Vagina (tissue), 2 donors: ENCODE measurements around the gene PRSS58.

Experiments used
- POLR2A ChIP-seq, 2 donors: fragments of 450-650 bp; IDR thresholded peaks; one replicate each; pipeline ENCODE4 v1.6.1; 2017; ENCODE audit warnings: antibody characterized with exemption in 2 of 2, mild to moderate bottlenecking in 2 of 2, moderate library complexity in 2 of 2
- TF ChIP-seq, protein P1 (sequence below), 3 experiments: fragments of 450-650 bp in 2 of 3; fragments of 200-600 bp in 1 of 3; sonication (generic) in 1 of 3; IDR thresholded peaks; one replicate each; pipeline ENCODE4 v1.5.1; 2017 to 2019; ENCODE audit warnings: antibody characterized with exemption in 3 of 3, mild to moderate bottlenecking in 2 of 3, moderate library complexity in 2 of 3

DNA sequence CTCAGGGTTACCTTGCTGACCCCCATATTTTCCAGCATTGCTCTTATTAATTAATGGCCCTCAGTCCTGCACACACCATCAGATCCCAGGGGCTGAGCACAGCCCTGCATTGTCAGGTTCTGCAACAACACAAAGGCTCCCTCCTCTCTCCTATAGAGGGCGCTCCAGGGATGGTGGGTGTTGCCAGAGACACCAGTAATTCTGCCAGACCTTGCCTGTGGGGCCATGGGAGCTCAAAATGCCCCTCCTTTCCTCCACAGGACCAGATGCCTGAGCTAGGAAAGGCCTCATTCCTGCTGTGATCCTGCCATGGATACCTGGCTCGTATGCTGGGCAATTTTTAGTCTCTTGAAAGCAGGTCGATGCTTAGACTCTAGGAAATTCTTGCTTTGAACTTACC lies 42.8 kb upstream of the PRSS58 start:
- TF ChIP-seq, protein P1, sequence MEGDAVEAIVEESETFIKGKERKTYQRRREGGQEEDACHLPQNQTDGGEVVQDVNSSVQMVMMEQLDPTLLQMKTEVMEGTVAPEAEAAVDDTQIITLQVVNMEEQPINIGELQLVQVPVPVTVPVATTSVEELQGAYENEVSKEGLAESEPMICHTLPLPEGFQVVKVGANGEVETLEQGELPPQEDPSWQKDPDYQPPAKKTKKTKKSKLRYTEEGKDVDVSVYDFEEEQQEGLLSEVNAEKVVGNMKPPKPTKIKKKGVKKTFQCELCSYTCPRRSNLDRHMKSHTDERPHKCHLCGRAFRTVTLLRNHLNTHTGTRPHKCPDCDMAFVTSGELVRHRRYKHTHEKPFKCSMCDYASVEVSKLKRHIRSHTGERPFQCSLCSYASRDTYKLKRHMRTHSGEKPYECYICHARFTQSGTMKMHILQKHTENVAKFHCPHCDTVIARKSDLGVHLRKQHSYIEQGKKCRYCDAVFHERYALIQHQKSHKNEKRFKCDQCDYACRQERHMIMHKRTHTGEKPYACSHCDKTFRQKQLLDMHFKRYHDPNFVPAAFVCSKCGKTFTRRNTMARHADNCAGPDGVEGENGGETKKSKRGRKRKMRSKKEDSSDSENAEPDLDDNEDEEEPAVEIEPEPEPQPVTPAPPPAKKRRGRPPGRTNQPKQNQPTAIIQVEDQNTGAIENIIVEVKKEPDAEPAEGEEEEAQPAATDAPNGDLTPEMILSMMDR (IDR thresholded peaks at IDR 0.05): no peak
- no peak for TF ChIP-seq POLR2A (IDR thresholded peaks at IDR 0.05)
